C4-2B (cell line): ENCODE results near the gene IRF4.

Experiments used
- H3K27ac ChIP-seq: fragments of 450-650 bp; 2 replicates; pipeline ENCODE4 v1.5.1; 2017
- ZFX ChIP-seq: fragments of 450-650 bp; IDR thresholded peaks from 2 replicates; pipeline ENCODE4 v1.6.1; 2017
- TF ChIP-seq, protein P1 (sequence below): fragments of 450-650 bp; conservative IDR thresholded peaks from 2 replicates; pipeline ENCODE4 v1.5.1; 2017; ENCODE audit warnings: mild to moderate bottlenecking

IRF4 gene

DNA sequence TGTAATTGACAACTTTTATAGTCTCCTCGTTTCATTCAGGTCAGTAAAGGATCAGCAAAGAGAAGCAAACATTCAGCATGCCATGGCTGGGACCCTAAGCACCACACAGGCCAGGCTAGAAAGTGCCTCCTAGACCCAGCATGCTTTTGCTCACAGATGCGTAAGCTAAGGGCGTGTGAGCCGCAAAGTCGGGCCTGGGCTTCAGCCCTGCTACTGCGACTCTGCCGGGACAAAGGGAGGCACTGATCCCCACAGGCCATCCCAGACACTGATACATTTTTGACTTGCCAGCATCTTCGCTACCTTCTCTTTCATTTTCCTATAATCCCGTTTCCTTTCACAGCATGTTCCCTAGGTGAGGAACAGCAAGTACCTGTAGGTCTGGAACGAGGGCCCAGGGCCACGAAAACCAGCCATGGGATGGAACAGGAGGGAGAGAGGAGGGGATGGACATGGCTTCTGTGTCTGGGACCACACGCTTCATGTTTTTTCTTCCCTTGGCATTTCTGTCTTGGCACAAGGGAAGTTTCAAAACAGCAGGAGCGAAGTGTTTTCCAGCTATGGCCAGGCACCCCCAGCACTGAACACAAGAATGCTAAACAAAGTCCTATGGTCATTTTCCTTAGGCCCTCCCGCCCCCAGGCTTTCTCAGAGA lies 42.6 kb downstream of the IRF4 start:
- TF ChIP-seq, protein P1, sequence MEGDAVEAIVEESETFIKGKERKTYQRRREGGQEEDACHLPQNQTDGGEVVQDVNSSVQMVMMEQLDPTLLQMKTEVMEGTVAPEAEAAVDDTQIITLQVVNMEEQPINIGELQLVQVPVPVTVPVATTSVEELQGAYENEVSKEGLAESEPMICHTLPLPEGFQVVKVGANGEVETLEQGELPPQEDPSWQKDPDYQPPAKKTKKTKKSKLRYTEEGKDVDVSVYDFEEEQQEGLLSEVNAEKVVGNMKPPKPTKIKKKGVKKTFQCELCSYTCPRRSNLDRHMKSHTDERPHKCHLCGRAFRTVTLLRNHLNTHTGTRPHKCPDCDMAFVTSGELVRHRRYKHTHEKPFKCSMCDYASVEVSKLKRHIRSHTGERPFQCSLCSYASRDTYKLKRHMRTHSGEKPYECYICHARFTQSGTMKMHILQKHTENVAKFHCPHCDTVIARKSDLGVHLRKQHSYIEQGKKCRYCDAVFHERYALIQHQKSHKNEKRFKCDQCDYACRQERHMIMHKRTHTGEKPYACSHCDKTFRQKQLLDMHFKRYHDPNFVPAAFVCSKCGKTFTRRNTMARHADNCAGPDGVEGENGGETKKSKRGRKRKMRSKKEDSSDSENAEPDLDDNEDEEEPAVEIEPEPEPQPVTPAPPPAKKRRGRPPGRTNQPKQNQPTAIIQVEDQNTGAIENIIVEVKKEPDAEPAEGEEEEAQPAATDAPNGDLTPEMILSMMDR: no peak
- TF ChIP-seq ZFX: no peak
- H3K27ac ChIP-seq: no peak overlapping the region

DNA sequence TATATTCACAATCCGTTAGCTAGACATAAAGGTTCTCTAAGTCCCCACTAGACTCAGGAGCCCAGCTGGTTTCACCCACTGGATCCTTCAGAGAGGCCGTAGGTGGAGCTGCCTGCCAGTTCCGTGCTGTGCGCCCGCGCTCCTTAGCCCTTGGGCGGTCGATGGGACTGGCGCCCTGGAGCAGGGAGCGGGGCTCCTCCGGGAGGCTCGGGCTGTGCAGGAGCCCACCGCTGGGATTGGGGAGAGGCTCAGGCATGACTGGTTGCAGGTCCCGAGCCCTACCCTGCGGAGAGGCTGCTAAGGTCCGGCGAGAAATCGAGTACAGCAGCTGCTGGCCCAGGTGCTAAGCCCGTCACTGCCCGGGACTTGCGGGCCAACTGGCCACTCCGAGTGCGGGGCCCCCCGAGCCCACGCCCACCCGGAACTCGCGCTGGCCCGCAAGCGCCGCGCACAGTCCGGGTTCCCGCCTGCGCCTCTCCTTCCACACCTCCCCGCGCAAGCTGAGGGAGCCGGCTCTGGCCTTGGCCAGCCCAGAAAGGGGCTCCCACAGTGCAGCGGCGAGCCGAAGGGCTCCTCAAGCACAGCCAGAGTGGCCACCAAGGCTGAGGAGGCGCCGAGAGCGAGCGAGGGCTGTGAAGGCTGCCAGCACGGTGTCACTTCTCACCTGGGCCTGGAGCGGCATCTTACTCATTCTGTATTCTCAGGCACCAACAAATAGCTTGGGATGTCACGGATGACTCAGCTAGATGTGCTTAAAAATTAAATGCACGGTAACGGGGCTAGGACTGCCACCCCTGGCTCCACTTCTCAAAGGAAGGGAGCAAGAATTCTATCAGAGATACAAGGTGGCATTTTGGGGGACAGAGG lies 44.1 kb downstream of the IRF4 start:
- TF ChIP-seq, protein P1: no peak
- no peak for TF ChIP-seq ZFX
- no peak overlapping the region for H3K27ac ChIP-seq

DNA sequence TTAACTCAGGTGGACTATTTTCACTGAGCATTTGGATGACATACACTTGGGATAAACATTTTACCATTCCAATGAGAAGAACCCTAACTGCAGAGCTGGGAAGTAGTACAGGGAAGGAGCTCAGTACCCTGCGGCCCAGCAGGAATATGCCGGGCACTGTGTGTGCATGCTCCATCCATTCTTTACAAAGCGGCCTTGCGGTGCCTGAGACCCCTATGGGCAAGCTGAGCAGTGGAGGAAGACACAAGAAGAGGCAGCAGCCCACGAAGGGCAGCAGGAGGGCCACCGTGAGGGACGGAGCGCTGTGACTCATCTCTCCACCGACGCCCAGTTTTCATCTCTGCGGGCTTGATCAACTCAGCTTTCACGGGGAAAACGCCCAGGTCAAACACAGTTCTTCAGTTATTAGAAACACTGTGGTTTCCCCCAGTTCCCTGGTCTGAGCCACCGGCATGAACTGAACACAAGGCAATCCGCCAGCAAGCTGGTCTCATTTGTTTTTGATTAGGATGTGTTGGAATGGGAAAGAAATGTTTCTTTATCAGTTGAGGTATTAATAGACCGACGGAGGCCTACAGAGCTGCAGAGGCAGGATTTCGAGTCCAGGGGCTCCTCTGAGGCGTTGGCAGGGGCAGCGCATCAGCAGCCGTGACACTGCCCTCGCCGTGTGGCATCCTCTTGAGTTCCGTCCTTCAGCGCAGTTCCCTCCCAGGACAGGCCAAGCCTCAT lies 44.9 kb downstream of the IRF4 start:
- TF ChIP-seq, protein P1: no peak
- no peak for TF ChIP-seq ZFX
- H3K27ac ChIP-seq: no peak overlapping the region

DNA sequence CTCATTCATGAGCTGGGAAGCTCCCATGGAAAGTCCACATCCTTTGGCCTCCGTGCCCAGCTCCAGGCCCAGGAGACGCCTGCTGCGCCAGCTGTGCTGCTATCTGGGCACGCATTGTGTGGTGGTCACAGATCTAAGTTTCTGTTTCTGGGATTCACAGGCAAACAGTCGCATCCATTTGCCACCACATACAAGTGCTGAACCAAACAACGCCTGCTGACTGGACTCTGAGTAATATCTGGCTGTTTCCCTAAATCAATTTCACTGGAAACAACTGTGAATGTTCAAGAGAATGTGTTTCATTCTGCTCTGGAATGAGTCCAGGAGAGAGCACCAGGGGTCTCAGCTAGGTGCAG lies 45.5 kb downstream of the IRF4 start:
- H3K27ac ChIP-seq: no peak overlapping the region
- TF ChIP-seq ZFX: no peak
- TF ChIP-seq, protein P1: no peak

DNA sequence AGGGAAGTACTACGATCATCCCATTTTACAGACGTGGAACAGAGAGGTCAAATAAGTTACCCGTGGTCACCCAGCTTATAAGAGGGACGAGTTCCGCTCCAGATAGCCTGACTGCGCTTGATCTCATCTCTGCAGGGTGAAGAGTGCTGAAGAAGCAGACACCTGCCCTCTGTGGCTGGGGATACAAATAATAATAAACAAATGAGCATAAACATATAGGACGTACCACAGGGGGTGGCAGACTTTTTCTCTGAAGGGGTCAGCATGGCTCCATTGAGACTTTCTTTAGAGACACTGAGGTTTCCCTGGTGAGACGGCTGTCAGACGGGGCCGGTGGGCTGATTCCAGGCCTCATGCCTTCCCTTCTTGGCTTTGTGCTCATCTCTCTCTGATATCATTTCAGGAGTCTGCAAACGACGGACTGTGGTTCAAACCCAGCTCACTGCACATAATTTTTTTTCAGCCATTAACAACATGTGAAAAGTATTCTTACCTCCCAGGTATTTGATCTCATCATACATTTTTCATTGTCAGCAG lies 47.1 kb downstream of the IRF4 start:
- TF ChIP-seq, protein P1: no peak
- no peak for TF ChIP-seq ZFX
- H3K27ac ChIP-seq: no peak overlapping the region

DNA sequence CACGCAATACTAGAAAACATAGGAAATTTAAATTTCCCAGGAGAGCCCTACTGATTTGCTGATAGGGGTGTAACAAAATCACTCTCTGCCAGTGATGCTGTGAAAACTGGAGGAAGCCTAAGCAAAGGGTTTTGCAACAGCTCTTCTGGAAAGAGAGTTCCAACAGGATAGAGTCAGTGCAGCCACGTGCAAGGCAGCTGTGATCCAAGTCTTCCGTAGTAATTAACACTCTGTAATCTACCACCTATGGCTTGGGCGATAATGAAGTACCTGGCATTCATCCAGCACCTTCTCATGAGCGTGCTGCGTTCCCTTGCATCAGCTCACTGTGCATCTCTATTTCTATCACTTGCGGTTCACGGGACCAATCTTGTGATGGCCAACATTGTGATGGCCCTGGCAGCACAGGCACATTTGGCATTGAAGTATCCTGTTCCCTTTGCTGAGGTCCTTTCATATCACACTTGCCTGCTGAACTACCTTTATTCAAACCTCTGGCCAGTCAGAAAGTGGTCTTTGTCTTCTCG lies 48.2 kb downstream of the IRF4 start:
- H3K27ac ChIP-seq: no peak overlapping the region
- TF ChIP-seq ZFX: no peak
- TF ChIP-seq, protein P1: no peak
